LNCAP (cell line): Measurements from ENCODE around the gene TNFRSF1A.

ENCODE experiments used
- TF ChIP-seq, protein P1 (sequence below): fragments of 450-650 bp; IDR thresholded peaks from 2 replicates; pipeline ENCODE4 v1.5.1; 2017; ENCODE audit warnings: mild to moderate bottlenecking

TNFRSF1A gene

DNA sequence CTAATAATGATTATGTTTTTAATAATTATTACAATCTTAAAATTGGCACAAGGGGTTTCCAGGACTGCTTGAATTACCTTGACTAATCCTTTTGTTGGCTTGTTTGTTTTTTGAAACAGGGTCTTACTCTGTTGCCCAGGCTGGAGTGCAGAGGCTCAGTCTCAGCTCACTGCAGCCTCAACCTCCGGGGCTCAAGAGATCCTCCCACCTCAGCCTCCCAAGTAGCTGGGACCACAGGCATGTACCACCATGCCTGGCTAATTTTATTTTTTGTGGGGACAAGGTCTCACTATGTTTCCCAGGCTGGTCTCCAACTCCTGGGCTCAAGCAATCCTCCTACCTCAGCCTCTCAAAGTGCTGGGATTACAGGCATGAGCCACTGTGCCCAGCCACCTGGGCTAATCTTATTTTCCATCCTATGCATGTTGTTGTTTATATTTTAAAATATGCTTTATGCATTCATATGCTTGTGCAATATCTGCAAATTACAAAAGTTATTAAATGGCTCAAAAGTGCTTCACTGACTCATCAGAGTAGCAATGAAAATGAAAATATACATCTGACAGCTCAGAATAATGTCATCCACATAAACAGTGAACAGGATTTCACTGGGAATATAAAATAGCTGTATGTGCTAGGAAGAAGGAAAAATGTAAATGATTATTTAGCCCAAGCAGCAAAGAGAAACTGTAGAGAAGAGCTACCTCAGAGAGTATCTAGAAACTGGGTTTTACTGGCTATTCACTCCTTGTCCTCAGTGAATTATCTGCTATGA, 56.2 kb downstream of the TNFRSF1A start:
- TF ChIP-seq, protein P1, sequence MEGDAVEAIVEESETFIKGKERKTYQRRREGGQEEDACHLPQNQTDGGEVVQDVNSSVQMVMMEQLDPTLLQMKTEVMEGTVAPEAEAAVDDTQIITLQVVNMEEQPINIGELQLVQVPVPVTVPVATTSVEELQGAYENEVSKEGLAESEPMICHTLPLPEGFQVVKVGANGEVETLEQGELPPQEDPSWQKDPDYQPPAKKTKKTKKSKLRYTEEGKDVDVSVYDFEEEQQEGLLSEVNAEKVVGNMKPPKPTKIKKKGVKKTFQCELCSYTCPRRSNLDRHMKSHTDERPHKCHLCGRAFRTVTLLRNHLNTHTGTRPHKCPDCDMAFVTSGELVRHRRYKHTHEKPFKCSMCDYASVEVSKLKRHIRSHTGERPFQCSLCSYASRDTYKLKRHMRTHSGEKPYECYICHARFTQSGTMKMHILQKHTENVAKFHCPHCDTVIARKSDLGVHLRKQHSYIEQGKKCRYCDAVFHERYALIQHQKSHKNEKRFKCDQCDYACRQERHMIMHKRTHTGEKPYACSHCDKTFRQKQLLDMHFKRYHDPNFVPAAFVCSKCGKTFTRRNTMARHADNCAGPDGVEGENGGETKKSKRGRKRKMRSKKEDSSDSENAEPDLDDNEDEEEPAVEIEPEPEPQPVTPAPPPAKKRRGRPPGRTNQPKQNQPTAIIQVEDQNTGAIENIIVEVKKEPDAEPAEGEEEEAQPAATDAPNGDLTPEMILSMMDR = no peak

DNA sequence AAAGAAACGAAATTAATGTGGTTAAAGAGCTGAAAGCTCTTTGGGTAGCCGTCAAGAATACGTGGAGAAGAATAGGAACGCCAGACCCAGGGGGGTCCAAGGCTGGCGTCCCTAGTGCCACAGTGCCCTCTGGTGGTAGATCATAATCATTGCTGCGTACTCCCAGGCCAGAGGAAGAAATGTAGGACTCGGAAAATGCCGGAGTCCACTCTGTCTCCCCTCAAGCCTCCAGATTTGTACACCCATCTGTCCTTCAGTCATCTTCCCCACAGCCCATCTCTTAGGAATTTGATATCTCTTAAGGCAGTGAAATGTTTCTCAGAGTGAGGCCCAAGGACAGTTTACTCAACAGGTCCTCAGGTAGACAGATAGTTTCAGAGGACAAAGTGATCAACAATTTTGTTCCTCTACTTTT, 56.8 kb downstream of the TNFRSF1A start:
- TF ChIP-seq, protein P1 = peak; percentile 86

DNA sequence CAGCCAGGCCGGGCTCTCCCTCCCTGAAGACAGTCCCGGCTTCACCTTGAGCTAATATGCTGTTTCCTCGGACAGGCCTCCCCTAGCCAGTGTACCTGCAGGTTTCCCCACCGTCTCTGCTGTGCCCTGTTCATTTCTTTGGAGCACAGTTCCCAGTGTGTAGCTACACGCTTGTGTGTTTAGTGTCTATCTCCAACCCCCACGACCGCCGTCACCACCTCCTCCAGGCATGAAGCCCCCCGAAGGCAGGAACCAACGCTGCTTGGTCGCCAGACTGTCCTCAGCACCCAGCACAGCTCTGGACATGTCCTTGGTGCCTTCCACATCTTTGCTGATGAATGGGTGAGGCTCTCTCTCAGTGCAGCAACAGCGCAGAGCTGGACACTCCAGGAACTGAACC, 57.6 kb downstream of the TNFRSF1A start:
- TF ChIP-seq, protein P1 = no peak

DNA sequence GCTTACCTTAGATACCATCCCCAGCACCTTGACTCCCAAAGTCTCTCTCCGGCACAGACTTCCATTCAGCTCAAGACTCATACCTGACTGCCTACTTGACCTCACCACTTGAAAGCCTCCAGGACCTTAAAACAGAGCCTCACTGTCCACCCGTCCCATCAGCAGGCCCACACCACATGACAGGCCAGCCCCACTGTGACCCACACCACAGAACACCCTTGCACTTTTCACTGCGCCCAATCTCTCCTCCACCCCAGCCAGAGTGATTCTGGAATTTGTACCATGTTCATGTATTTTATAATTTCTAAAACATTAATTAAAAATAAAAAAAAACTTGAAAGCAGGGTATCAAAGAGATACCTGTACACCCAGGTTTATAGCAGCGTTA, 59.4 kb downstream of the TNFRSF1A start:
- TF ChIP-seq, protein P1 = no peak

DNA sequence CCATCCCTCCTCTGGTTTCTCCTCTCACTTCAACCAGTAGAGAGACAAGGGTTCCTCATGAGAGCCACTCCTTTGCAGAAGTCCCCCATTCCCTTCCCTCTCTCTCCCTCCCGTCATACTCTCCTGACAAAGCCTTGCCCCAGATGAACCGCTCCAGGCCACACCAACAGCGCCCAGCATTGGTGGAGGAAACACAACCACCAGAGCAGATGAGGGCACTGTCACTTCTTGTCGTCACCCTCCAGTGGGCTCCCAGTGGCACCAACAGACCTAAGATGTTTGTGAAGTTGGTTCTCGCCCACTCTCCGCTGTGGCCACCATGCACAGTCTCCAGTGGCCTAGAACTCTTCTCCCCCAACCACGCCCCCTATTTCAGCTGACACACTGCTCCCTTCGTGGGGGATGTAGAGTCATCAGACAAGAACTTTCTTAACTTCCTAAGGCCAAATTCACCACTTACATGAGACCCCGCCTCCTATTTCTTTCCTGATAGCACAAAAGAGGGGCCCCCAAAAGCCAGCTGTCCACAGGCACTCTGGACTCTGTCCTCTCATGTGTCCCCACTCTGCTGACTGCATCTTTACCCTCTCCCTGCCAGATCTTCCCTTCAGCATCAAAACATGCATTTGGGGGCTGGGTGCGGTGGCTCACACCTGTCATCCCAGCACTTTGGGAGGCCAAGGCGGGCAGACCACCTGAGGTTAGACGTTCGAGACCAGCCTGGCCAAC, 60.6 kb downstream of the TNFRSF1A start:
- TF ChIP-seq, protein P1 = no peak

DNA sequence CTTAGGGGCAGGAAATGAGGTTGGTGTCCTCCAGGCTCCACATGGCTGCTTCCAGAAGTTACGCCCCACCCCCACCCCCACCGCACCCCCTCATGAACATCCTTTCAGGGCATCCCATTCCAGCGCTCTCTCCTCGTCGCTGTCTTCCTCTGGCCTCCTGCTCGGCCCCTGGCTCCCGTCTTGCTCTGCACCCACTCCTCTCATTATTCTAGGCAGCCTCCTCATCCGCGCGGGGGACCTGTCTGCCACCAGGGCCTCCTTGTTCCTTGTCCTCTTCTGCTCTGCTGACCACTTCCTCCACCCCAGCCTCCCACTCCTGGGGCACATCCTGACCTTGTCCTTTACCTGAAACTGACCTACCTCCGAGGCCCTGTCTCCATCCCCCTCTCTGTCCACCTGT, 61.2 kb downstream of the TNFRSF1A start:
- TF ChIP-seq, protein P1 = no peak

DNA sequence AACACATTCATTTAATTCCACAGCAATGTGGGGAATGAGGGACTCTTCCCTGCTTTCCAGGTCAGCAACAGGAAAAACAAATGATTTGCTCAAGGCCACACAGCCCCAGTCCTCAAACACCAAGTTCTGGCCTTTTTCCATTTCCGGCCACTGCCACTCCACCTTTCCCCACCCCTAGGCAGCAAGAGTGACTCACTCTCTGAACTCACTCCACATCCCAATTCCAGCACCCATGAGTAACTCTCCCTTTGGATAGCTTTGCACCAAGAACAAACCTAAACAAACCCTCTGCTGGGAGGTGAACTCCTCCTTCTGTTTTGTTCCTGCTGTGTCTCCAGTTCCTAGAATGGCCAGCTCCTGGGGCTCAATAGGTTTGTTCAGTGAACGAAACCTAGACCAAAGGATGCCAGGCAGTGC, 61.8 kb downstream of the TNFRSF1A start:
- TF ChIP-seq, protein P1 = no peak
